Stomach (tissue), 4 donors: ENCODE measurements around the gene ARFGAP3.

ENCODE experiments used
- POLR2A ChIP-seq, 4 donors: fragments of 450-650 bp; IDR thresholded peaks; one replicate each; pipeline ENCODE4 v1.6.1; 2016; ENCODE audit warnings: antibody characterized with exemption in 4 of 4, control low read depth in 2 of 4, mild to moderate bottlenecking in 1 of 4, moderate library complexity in 1 of 4
- POLR2AphosphoS5 ChIP-seq, 3 donors: sonication (generic); formaldehyde crosslinking; IDR thresholded peaks; one replicate each; pipeline ENCODE4 v1.6.1; 2016; ENCODE audit warnings: antibody characterized with exemption in 3 of 3
- TF ChIP-seq, protein P1 (sequence below), 7 experiments: fragments of 450-650 bp in 4 of 7; fragments of 200-600 bp in 3 of 7; sonication (generic) in 3 of 7; IDR thresholded peaks; one replicate each; pipeline ENCODE4 v1.5.1; 2016 to 2019; ENCODE audit warnings: antibody characterized with exemption in 7 of 7, control low read depth in 2 of 7, mild to moderate bottlenecking in 1 of 7

DNA sequence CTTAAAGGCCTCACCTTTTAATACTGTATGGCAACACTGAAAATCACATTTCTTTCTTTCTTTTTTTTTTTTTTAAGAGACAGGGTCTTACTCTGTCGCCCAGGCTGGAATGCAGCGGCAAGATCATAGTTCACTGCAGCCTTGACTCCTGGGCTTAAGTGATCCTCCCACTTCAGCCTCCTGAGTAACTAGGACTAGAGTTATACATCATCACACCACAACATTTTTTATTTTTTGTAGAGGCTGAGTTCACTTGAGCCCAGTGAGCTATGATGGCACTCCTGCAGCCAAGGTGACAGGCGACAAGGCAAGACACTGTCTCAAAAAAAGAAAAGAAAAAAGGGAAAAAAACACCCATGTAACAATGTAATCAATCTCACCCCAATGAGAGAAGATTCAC is 10.0 kb downstream of the ARFGAP3 start:
- TF ChIP-seq, protein P1, sequence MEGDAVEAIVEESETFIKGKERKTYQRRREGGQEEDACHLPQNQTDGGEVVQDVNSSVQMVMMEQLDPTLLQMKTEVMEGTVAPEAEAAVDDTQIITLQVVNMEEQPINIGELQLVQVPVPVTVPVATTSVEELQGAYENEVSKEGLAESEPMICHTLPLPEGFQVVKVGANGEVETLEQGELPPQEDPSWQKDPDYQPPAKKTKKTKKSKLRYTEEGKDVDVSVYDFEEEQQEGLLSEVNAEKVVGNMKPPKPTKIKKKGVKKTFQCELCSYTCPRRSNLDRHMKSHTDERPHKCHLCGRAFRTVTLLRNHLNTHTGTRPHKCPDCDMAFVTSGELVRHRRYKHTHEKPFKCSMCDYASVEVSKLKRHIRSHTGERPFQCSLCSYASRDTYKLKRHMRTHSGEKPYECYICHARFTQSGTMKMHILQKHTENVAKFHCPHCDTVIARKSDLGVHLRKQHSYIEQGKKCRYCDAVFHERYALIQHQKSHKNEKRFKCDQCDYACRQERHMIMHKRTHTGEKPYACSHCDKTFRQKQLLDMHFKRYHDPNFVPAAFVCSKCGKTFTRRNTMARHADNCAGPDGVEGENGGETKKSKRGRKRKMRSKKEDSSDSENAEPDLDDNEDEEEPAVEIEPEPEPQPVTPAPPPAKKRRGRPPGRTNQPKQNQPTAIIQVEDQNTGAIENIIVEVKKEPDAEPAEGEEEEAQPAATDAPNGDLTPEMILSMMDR (IDR thresholded peaks at IDR 0.05), result no peak
- no peak for TF ChIP-seq POLR2AphosphoS5 (IDR thresholded peaks at IDR 0.05)
- no peak for TF ChIP-seq POLR2A (IDR thresholded peaks at IDR 0.05)
